HepG2 (cell line): ENCODE results near the gene SLC45A3. TPM values are rescaled to one million over a fixed set of nuclear protein-coding genes. Genes with fewer than 3 reads are reported as not detected.

Source experiments
- CCAR2 ChIP-seq: fragments of 200-400 bp; formaldehyde crosslinking; optimal IDR thresholded peaks from 2 replicates; pipeline ENCODE3; 2018; ENCODE audit warnings: low read depth, mild to moderate bottlenecking, low read length, moderate library complexity
- JUN ChIP-seq: sonication (generic); formaldehyde crosslinking; IDR thresholded peaks from 2 replicates; pipeline ENCODE4 v1.4.0; 2020; ENCODE audit warnings: mild to moderate bottlenecking, missing genetic modification reagents
- KMT2B ChIP-seq: IDR thresholded peaks from 2 replicates; pipeline ENCODE4 v1.6.1; 2016; ENCODE audit warnings: missing genetic modification reagents, missing compliant biosample characterization
- NCOA2 ChIP-seq: sonication (generic); formaldehyde crosslinking; IDR thresholded peaks from 2 replicates; pipeline ENCODE4 v1.8.0; 2022; ENCODE audit warnings: inconsistent platforms
- NCOR1 ChIP-seq: fragments of 200-600 bp; sonication (generic); IDR thresholded peaks from 2 replicates; pipeline ENCODE4 v1.7.0; 2017; ENCODE audit warnings: antibody characterized with exemption, low read length, borderline replicate concordance
- PHB2 ChIP-seq: fragments of 450-650 bp; IDR thresholded peaks from 2 replicates; pipeline ENCODE4 v1.6.1; 2018; ENCODE audit not compliant: partially characterized antibody
- PHF5A ChIP-seq: IDR thresholded peaks from one replicate; pipeline ENCODE4 v1.6.1; 2018; ENCODE audit warnings: low read depth, missing genetic modification reagents; ENCODE audit not compliant: unreplicated experiment
- POLR2A ChIP-seq, 2 experiments: IDR thresholded peaks; 2 replicates each; pipeline ENCODE4 v1.6.1; 2011; ENCODE audit warnings: low read depth in 2 of 2, low read length in 2 of 2, mild to moderate bottlenecking in 1 of 2, moderate library complexity in 1 of 2; ENCODE audit not compliant: insufficient read depth in 1 of 2
- RELA ChIP-seq: sonication (generic); formaldehyde crosslinking; IDR thresholded peaks from 2 replicates; pipeline ENCODE4 v1.4.0; 2020; ENCODE audit warnings: missing genetic modification reagents
- RNF2 ChIP-seq: fragments of 450-650 bp; conservative IDR thresholded peaks from 2 replicates; pipeline ENCODE4 v1.6.1; 2016; ENCODE audit warnings: low read depth
- SIN3A ChIP-seq: IDR thresholded peaks from 2 replicates; pipeline ENCODE4 v1.6.1; 2011; ENCODE audit warnings: low read depth, mild to moderate bottlenecking, control low read depth, low read length, borderline replicate concordance
- ZNF296 ChIP-seq: sonication (generic); formaldehyde crosslinking; conservative IDR thresholded peaks from 2 replicates; pipeline ENCODE4 v1.5.0; 2020; ENCODE audit warnings: mild to moderate bottlenecking, missing genetic modification reagents
- ZNF567 ChIP-seq: sonication (generic); formaldehyde crosslinking; IDR thresholded peaks from 2 replicates; pipeline ENCODE4 v1.8.1; 2023; ENCODE audit warnings: mild to moderate bottlenecking, missing genetic modification reagents, borderline replicate concordance
- ZNF598 ChIP-seq: sonication (generic); formaldehyde crosslinking; IDR thresholded peaks from 2 replicates; pipeline ENCODE4 v1.5.1; 2020; ENCODE audit warnings: mild to moderate bottlenecking, missing genetic modification reagents, borderline replicate concordance
- ZNF703 ChIP-seq: sonication (generic); formaldehyde crosslinking; IDR thresholded peaks from 2 replicates; pipeline ENCODE4 v1.5.1; 2020; ENCODE audit warnings: missing genetic modification reagents, mild to moderate bottlenecking, moderate library complexity, borderline replicate concordance
- ZNF790 ChIP-seq: sonication (generic); formaldehyde crosslinking; IDR thresholded peaks from 2 replicates; pipeline ENCODE4 v1.8.0; 2022; ENCODE audit warnings: missing genetic modification reagents, mild to moderate bottlenecking, borderline replicate concordance
- polyA plus RNA-seq, 8 experiments: library from polyadenylated mRNA; depleted of rRNA in 3 of 8; stranded (reverse) in 7 of 8; unstranded in 1 of 8; fragments of >200 nt; fragmentation: Illumina TruSeq in 4 of 8; extraction: Trizol in 4 of 8; gene quantifications; 2 replicates each; pipeline versions ENCODE4 v1.2.1 to v1.2.3, GENCODE V29; 2011 to 2016; ENCODE audit warnings: low read depth in 4 of 8, missing spikeins in 1 of 8, mixed read lengths in 1 of 8; ENCODE audit not compliant: insufficient read depth in 1 of 8
- total RNA-seq, 5 experiments: library from RNA; depleted of rRNA; stranded (reverse); fragments of >200 nt; fragmentation: Illumina TruSeq; extraction: Trizol; gene quantifications; 2 replicates each; pipeline ENCODE4 v1.2.3, GENCODE V29; 2016; ENCODE audit warnings: low read depth in 1 of 5
- TF ChIP-seq, protein P1 (sequence below): sonication (generic); formaldehyde crosslinking; IDR thresholded peaks from 2 replicates; pipeline ENCODE4 v1.4.0; 2020; ENCODE audit warnings: missing genetic modification reagents
- TF ChIP-seq, protein P2 (sequence below): sonication (generic); formaldehyde crosslinking; IDR thresholded peaks from 2 replicates; pipeline ENCODE4 v1.5.1; 2020; ENCODE audit warnings: missing genetic modification reagents, mild to moderate bottlenecking, borderline replicate concordance
- TF ChIP-seq, protein P3 (sequence below): sonication (generic); formaldehyde crosslinking; IDR thresholded peaks from 2 replicates; pipeline ENCODE4 v1.4.0; 2020; ENCODE audit warnings: missing genetic modification reagents, borderline replicate concordance
- TF ChIP-seq, protein P4 (sequence below): sonication (generic); formaldehyde crosslinking; IDR thresholded peaks from 2 replicates; pipeline ENCODE4 v1.5.0; 2020; ENCODE audit warnings: mild to moderate bottlenecking, low read depth, missing genetic modification reagents, borderline replicate concordance
- TF ChIP-seq, protein P5 (sequence below): IDR thresholded peaks from 2 replicates; pipeline ENCODE4 v1.6.1; 2016; ENCODE audit warnings: mild to moderate bottlenecking, missing biosample characterization, missing genetic modification reagents

SLC45A3 gene
- total and polyA plus RNA-seq, 2 of the 13 experiments (the other 11 are each of a cell fraction or from before 2014, with no cell fraction given) = 3.4 to 4.1 TPM

DNA sequence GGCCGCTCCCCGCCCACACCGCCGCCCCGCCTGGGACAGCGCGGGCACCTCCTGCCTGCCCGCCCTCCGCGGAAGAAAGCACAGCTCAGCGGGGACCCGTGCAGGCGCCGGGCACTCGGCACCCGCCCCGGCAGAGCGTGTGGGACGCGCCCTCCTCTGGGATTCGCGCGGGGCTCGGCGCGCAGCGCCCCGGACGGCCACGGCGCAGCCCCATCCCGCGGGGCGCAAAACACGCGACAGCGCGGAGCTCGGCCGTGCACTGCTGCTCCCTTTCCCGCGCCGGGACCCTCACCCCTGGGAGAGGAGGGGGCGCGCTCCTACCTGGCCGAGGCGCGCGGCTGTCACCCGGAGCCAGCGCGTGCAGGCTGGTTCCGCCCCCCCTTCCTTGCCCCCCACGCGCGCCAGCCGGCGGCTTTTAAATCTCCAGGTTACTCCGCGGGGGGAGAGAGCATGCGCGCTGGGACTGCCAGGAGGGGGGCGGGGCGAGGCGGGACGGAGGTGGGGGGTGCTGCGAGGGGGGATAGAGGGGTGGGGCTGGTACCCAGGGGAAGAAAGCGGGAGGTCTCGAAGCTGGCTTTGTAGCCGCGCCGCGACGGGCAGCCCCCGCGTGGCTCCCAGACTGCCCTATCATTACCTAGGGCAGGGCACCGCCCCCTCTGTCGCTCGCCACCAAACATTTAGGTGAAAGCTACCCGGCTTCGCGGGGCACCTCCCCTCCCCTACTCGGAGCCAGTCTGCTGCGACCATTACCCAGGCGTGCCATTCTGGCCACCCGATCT, at the start of gene SLC45A3 (continued):
- no peak for TF ChIP-seq ZNF296 (CRISPR knock-in tag)
- TF ChIP-seq RELA (CRISPR knock-in tag) = no peak
- TF ChIP-seq, protein P1, sequence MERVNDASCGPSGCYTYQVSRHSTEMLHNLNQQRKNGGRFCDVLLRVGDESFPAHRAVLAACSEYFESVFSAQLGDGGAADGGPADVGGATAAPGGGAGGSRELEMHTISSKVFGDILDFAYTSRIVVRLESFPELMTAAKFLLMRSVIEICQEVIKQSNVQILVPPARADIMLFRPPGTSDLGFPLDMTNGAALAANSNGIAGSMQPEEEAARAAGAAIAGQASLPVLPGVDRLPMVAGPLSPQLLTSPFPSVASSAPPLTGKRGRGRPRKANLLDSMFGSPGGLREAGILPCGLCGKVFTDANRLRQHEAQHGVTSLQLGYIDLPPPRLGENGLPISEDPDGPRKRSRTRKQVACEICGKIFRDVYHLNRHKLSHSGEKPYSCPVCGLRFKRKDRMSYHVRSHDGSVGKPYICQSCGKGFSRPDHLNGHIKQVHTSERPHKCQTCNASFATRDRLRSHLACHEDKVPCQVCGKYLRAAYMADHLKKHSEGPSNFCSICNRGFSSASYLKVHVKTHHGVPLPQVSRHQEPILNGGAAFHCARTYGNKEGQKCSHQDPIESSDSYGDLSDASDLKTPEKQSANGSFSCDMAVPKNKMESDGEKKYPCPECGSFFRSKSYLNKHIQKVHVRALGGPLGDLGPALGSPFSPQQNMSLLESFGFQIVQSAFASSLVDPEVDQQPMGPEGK (CRISPR knock-in tag) = peak; percentile 53
- peak; percentile 22; the same call in 1 of the 2 replicates for TF ChIP-seq SIN3A
- no peak for TF ChIP-seq KMT2B
- TF ChIP-seq NCOA2 = no peak
- TF ChIP-seq, protein P2, sequence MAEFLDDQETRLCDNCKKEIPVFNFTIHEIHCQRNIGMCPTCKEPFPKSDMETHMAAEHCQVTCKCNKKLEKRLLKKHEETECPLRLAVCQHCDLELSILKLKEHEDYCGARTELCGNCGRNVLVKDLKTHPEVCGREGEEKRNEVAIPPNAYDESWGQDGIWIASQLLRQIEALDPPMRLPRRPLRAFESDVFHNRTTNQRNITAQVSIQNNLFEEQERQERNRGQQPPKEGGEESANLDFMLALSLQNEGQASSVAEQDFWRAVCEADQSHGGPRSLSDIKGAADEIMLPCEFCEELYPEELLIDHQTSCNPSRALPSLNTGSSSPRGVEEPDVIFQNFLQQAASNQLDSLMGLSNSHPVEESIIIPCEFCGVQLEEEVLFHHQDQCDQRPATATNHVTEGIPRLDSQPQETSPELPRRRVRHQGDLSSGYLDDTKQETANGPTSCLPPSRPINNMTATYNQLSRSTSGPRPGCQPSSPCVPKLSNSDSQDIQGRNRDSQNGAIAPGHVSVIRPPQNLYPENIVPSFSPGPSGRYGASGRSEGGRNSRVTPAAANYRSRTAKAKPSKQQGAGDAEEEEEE (CRISPR knock-in tag) = no peak
- no peak for TF ChIP-seq POLR2A (IDR thresholded peaks at IDR 0.05; ENCODE audit: insufficient read depth in 1 of 2, low read depth in 2 of 2, low read length in 2 of 2)
- no peak for TF ChIP-seq PHF5A
- TF ChIP-seq RNF2 = no peak
- no peak for TF ChIP-seq NCOR1
- no peak for TF ChIP-seq ZNF598 (CRISPR knock-in tag)
- no peak for TF ChIP-seq CCAR2
- TF ChIP-seq ZNF790 (CRISPR knock-in tag) = no peak
- no peak for TF ChIP-seq ZNF567 (CRISPR knock-in tag)
- TF ChIP-seq PHB2 = no peak
- TF ChIP-seq, protein P3, sequence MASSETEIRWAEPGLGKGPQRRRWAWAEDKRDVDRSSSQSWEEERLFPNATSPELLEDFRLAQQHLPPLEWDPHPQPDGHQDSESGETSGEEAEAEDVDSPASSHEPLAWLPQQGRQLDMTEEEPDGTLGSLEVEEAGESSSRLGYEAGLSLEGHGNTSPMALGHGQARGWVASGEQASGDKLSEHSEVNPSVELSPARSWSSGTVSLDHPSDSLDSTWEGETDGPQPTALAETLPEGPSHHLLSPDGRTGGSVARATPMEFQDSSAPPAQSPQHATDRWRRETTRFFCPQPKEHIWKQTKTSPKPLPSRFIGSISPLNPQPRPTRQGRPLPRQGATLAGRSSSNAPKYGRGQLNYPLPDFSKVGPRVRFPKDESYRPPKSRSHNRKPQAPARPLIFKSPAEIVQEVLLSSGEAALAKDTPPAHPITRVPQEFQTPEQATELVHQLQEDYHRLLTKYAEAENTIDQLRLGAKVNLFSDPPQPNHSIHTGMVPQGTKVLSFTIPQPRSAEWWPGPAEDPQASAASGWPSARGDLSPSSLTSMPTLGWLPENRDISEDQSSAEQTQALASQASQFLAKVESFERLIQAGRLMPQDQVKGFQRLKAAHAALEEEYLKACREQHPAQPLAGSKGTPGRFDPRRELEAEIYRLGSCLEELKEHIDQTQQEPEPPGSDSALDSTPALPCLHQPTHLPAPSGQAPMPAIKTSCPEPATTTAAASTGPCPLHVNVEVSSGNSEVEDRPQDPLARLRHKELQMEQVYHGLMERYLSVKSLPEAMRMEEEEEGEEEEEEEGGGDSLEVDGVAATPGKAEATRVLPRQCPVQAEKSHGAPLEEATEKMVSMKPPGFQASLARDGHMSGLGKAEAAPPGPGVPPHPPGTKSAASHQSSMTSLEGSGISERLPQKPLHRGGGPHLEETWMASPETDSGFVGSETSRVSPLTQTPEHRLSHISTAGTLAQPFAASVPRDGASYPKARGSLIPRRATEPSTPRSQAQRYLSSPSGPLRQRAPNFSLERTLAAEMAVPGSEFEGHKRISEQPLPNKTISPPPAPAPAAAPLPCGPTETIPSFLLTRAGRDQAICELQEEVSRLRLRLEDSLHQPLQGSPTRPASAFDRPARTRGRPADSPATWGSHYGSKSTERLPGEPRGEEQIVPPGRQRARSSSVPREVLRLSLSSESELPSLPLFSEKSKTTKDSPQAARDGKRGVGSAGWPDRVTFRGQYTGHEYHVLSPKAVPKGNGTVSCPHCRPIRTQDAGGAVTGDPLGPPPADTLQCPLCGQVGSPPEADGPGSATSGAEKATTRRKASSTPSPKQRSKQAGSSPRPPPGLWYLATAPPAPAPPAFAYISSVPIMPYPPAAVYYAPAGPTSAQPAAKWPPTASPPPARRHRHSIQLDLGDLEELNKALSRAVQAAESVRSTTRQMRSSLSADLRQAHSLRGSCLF = no peak
- no peak for TF ChIP-seq JUN (CRISPR knock-in tag)
- TF ChIP-seq, protein P4, sequence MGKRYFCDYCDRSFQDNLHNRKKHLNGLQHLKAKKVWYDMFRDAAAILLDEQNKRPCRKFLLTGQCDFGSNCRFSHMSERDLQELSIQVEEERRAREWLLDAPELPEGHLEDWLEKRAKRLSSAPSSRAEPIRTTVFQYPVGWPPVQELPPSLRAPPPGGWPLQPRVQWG (CRISPR knock-in tag) = no peak
- no peak for TF ChIP-seq ZNF703 (CRISPR knock-in tag)
- TF ChIP-seq, protein P5, sequence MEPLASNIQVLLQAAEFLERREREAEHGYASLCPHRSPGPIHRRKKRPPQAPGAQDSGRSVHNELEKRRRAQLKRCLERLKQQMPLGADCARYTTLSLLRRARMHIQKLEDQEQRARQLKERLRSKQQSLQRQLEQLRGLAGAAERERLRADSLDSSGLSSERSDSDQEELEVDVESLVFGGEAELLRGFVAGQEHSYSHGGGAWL (CRISPR knock-in tag) = no peak
